T-helper 1 cell treated with Interleukin-12 subunit alpha and Interleukin-12 subunit beta and Interleukin-4 antibody, amounts not matched to agents 30 ng/mL and 1 ng/mL, for 36 hours (primary cell): Measurements from ENCODE around the gene ZNF697. TPM values are rescaled to one million over a fixed set of nuclear protein-coding genes. Genes with fewer than 3 reads are reported as not detected.

Source experiments
- intact Hi-C: fragments of 100-400 bp; cut with micrococcal nuclease; formaldehyde crosslinking; loops from one replicate; pipeline ENCODE4 v1.15.1; 2024
- total RNA-seq: library from RNA; stranded (reverse); gene quantifications from 2 replicates; pipeline ENCODE4 v1.2.3, GENCODE V29; 2022

ZNF697 gene
- total RNA-seq, 1 donor from 2014 or later, result 0.69 TPM

GRCh38 chr1:119664067-119664466 is 16.0 kb upstream of the ZNF697 start:
- intact Hi-C loops, result no loop called here

GRCh38 chr1:119662034-119662437 is 14.0 kb upstream of the ZNF697 start:
- intact Hi-C loops, result no loop called here

GRCh38 chr1:119660253-119661083 is 12.4 kb upstream of the ZNF697 start:
- intact Hi-C loops, result no loop called here

- intact Hi-C loops, result no loop called here
These were observed 11.6 kb upstream of the ZNF697 start for GRCh38 chr1:119659628-119660027.

GRCh38 chr1:119656410-119656955 is 8.4 kb upstream of the ZNF697 start:
- intact Hi-C loops, result no loop called here

- intact Hi-C loops, result no loop called here
These were observed 7.1 kb upstream of the ZNF697 start for GRCh38 chr1:119655154-119655553.

GRCh38 chr1:119653839-119654170 is 5.7 kb upstream of the ZNF697 start:
- intact Hi-C loops, result no loop called here

- intact Hi-C loops, result no loop called here
These were observed 5.2 kb upstream of the ZNF697 start for GRCh38 chr1:119653135-119653838.

GRCh38 chr1:119652587-119652986 is 4.5 kb upstream of the ZNF697 start:
- intact Hi-C loops, result no loop called here

- intact Hi-C loops, result no loop called here
These were observed 3.6 kb upstream of the ZNF697 start for GRCh38 chr1:119651641-119652040.

GRCh38 chr1:119651133-119651532 is 3.1 kb upstream of the ZNF697 start:
- intact Hi-C loops, result no loop called here

- intact Hi-C loops, result no loop called here
These were observed 546 bp upstream of the ZNF697 start for GRCh38 chr1:119648620-119649004.

GRCh38 chr1:119647228-119647733 is 785 bp downstream of the ZNF697 start:
- intact Hi-C loops, result no loop called here

- intact Hi-C loops, result no loop called here
These were observed 1.4 kb downstream of the ZNF697 start for GRCh38 chr1:119646521-119647227.

GRCh38 chr1:119639109-119639508 is 9.0 kb downstream of the ZNF697 start:
- intact Hi-C loops, result no loop called here

- intact Hi-C loops, result no loop called here
These were observed 10.4 kb downstream of the ZNF697 start for GRCh38 chr1:119637710-119638109.

- intact Hi-C loops, result no loop called here
These were observed 11.5 kb downstream of the ZNF697 start for GRCh38 chr1:119636491-119637089.

- intact Hi-C loops, result no loop called here
These were observed 12.2 kb downstream of the ZNF697 start for GRCh38 chr1:119635811-119636390.

GRCh38 chr1:119634016-119634415 is 14.1 kb downstream of the ZNF697 start:
- intact Hi-C loops, result no loop called here

GRCh38 chr1:119633575-119633974 is 14.5 kb downstream of the ZNF697 start:
- intact Hi-C loops, result no loop called here

- intact Hi-C loops, result no loop called here
These were observed 15.2 kb downstream of the ZNF697 start for GRCh38 chr1:119632841-119633240.
